Testis (tissue), 3 donors: Measurements from ENCODE around the gene MRGPRE. TPM values are rescaled to one million over a fixed set of nuclear protein-coding genes. Genes with fewer than 3 reads are reported as not detected.

Experiments
- DNase-seq: peaks from one replicate; pipeline ENCODE4 v3.0.0-alpha.2; 2019
- H3K27ac ChIP-seq, 2 donors: fragments of 200-600 bp; sonication (generic); one replicate each; pipeline ENCODE4 v1.5.1; 2019
- H3K27me3 ChIP-seq: fragments of 200-600 bp; sonication (generic); one replicate; pipeline ENCODE4 v1.5.1; 2019
- H3K36me3 ChIP-seq: fragments of 200-600 bp; sonication (generic); one replicate; pipeline ENCODE4 v1.5.1; 2017; ENCODE audit warnings: low read depth; ENCODE audit errors: missing control alignments
- H3K4me1 ChIP-seq: fragments of 200-600 bp; sonication (generic); one replicate; pipeline ENCODE4 v1.5.1; 2019
- H3K4me3 ChIP-seq, 2 donors: fragments of 200-600 bp; sonication (generic); one replicate each; pipeline ENCODE4 v1.5.1; 2017 to 2019
- H3K9me3 ChIP-seq: fragments of 200-600 bp; sonication (generic); one replicate; pipeline ENCODE4 v1.5.1; 2017
- CTCF ChIP-seq, 3 experiments: fragments of 450-650 bp in 2 of 3; fragments of 200-600 bp in 1 of 3; sonication (generic) in 1 of 3; IDR thresholded peaks; one replicate each; pipeline ENCODE4 v1.5.1; 2016 to 2019; ENCODE audit warnings: antibody characterized with exemption in 3 of 3, mild to moderate bottlenecking in 2 of 3, moderate library complexity in 1 of 3
- POLR2A ChIP-seq: fragments of 450-650 bp; IDR thresholded peaks from one replicate; pipeline ENCODE4 v1.6.1; 2017; ENCODE audit warnings: antibody characterized with exemption, mild to moderate bottlenecking, moderate library complexity
- WGBS, 2 donors: methylation state at CpG; one replicate each; pipeline ENCODE4 v1.1.5; 2018; 5-methylcytosine and 5-hydroxymethylcytosine counted together
- intact Hi-C: fragments of 100-400 bp; cut with DNase I; formaldehyde crosslinking; loops from one replicate; pipeline ENCODE4 v1.15.1; 2023; ENCODE audit warnings: low total_unique reads
- polyA plus RNA-seq: library from polyadenylated mRNA; stranded (reverse); fragments of 350-450 nt; fragmentation: Illumina TruSeq; extraction: RNeasy Lipid Tissue Mini Kit (QIAGEN cat#74804); gene quantifications from one replicate; pipeline ENCODE4 v1.2.3, GENCODE V29; 2014; ENCODE audit warnings: low read depth, low replicate concordance; ENCODE audit not compliant: insufficient read depth
- total RNA-seq, 2 donors: library from RNA; depleted of rRNA; stranded (reverse); fragments of >200 nt; gene quantifications; one replicate each; pipeline ENCODE4 v1.2.3, GENCODE V29; 2016

The MRGPRE gene
- total and polyA plus RNA-seq, 3 donors from 2014 or later = 0.30 to 1.0 (median 0.93) TPM

DNA sequence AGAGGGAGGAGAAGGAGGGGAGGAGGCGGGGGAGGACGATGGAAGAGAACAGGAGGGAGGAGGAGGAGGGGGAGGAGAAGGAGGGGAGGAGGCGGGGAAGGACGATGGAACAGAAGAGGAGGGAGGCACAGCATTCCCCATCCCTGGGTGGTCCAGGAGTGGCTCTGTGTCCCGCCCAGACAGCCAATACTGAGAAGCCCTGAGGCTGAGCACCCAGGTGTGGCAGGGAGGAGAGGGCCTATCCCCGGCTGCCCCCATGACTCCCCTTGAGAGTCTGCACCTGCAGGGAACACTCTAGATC lies 717 bp downstream of the MRGPRE start:
- Histone ChIP-seq H3K36me3 (no peaks in the 10 kb centered on the region), H3K4me1 (peaks cover 4% of the 10 kb centered on the region), H3K9me3 (no peaks in the 10 kb centered on the region), H3K4me3 (no peak overlapping the region), H3K27me3 (no peaks in the 10 kb centered on the region), H3K27ac (no peak overlapping the region)
- intact Hi-C loops = no loop called here
- TF ChIP-seq CTCF (IDR thresholded peaks at IDR 0.05) = no peak
- no peak for DNase-seq
- 55% methylated on average over 6 of the region's 6 CpGs for WGBS, 2 donors

DNA sequence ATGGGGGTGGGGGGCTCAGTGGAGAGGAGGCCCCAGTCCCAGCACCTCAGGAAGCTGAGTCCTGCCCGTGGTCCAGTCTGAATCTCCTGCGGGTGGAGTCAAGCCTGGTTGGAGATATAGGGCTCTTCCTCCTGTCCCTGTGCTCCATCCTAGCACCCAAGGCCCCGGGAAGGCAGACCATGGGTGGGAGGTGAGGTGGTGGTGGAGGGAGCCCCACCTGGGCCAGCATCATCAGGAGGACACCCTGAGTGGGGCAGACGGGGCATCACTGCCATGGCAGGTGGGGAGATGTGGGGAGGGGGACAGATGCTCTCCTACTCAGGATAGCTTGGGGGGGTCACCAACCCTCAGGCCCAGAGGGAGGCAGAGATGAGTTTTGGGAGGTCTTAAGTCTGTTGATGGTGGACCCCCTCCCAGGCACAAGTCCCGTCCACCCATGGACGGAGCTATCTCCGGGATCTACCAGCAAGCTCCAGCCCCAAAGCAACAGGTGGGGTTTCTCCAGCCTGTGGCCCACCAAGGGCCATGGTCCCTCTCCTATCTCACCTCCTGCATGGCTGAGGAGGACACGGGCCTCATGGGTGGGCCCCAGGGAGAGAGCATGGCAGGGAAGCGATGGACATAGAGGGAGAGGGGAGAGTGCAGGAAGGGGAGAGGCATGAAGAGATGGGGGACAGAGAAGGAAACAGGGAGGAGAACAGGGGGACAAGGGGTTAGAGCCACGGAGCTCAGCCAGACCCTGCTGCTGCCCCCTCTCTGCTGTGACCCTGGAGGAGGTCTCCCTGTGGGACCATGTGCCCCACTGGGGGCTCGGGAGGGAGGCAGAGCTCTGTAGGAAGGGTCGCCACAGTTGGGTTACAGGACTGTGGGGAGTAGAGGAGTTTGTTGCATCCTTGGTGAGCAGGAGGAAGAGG lies 1.3 kb downstream of the MRGPRE start:
- no peak for DNase-seq
- no peak for TF ChIP-seq CTCF (IDR thresholded peaks at IDR 0.05)
- TF ChIP-seq POLR2A = no peak
- peaks cover 4% of the 10 kb centered on the region for H3K4me1 ChIP-seq
- no peak overlapping the region for H3K4me3 ChIP-seq
- H3K27ac ChIP-seq = no peak overlapping the region
- H3K9me3 ChIP-seq = no peaks in the 10 kb centered on the region
- intact Hi-C loops = no loop called here
- WGBS, 2 donors = 81 to 87% methylated on average over 8 to 12 of the region's 12 CpGs
- no peaks in the 10 kb centered on the region for H3K36me3 ChIP-seq
- H3K27me3 ChIP-seq = no peaks in the 10 kb centered on the region

DNA sequence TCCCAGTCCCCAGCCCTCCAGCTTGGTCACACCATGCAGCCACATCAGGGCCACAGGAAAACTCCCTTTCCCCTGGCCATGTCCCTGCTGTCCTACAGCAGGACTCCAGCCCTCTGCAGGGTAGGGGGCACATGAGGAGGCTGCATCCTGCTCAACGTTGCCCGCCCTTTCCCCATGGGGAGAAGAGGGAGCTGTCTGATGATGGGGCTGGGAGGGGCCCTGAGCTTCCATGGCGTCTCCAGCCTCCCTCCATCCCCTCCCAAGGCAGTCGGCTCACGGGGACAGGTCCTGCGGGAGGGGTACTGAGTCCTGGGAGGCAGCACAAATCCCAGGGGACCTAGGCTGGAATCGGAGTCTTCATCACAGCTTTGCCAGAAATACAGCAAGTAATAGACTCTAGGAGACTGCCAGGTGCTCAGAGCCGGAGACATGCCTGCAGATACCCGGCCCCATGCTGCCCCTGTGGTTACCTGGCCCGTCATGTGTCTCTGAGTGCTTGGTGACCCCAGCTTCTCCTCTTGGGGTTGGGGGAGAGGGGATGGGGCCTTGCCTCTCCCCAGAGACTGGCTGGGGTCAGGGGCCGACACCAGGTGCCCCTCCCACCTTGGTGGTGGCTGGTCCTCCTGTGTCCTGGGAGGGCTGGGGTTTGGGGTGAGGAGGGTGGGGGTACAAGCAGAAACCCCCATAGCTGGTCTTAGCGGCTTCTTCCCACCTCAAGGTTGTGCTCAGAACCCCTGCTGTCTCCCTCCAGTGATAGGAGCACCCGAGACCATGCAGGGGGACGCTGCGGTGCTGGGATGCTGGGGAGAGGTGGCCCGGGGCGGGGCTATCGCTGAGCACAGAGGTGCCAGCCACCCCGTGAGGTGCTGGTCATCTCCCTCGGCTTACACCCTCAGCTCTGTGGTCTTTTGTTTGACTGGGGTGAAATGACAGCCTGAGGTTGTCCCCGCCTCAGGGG lies 2.3 kb downstream of the MRGPRE start:
- no peak for DNase-seq
- Histone ChIP-seq H3K27me3 (no peaks in the 10 kb centered on the region), H3K36me3 (no peaks in the 10 kb centered on the region), H3K9me3 (no peaks in the 10 kb centered on the region), H3K27ac (no peak overlapping the region), H3K4me3 (no peak overlapping the region), H3K4me1 (peaks cover 4% of the 10 kb centered on the region)
- TF ChIP-seq CTCF (IDR thresholded peaks at IDR 0.05) = no peak
- TF ChIP-seq POLR2A = no peak
- intact Hi-C loops = no loop called here
- 86 to 92% methylated on average over 18 to 21 of the region's 21 CpGs for WGBS, 2 donors

- WGBS, 2 donors = 87 to 93% methylated on average over 10 to 23 of the region's 23 CpGs
Measured at GRCh38 chr11:3228445-3228829, 3.8 kb downstream of the MRGPRE start.

More at GRCh38 chr11:3228445-3228829, 3.8 kb downstream of the MRGPRE start:
- no peak for TF ChIP-seq POLR2A
- no peak for TF ChIP-seq CTCF (IDR thresholded peaks at IDR 0.05)
- intact Hi-C loops = no loop called here
- no peak overlapping the region for H3K27ac ChIP-seq
- no peaks in the 10 kb centered on the region for H3K36me3 ChIP-seq
- no peak overlapping the region for H3K4me3 ChIP-seq
- H3K27me3 ChIP-seq = no peaks in the 10 kb centered on the region
- H3K4me1 ChIP-seq = peaks cover 4% of the 10 kb centered on the region
- no peak for DNase-seq
- no peaks in the 10 kb centered on the region for H3K9me3 ChIP-seq
